Measurements from ENCODE around the gene HOMER2. TPM values are rescaled to one million over a fixed set of nuclear protein-coding genes. Genes with fewer than 3 reads are reported as not detected.

HOMER2 gene
- total RNA-seq, 1 experiment from 2014 or later: 8.8 TPM

GRCh38 chr15:82937712-82938058 lies 14.8 kb downstream of the HOMER2 start:
- TF ChIP-seq CTCF (IDR thresholded peaks at IDR 0.05; ENCODE audit: unreplicated experiment): no peak
- Mint-ChIP-seq H3K27me3 (ENCODE audit: insufficient read depth, unreplicated experiment) (no peaks in the 10 kb centered on the region), H3K9me3 (ENCODE audit: unreplicated experiment) (no peaks in the 10 kb centered on the region), H3K4me1 (ENCODE audit: insufficient read depth, unreplicated experiment) (peaks cover 14% of the 10 kb centered on the region), H3K27ac (ENCODE audit: low read depth, unreplicated experiment) (no peak overlapping the region), H3K4me3 (ENCODE audit: unreplicated experiment) (no peak overlapping the region), H3K36me3 (ENCODE audit: insufficient read depth, unreplicated experiment) (no peaks in the 10 kb centered on the region)
- ChIA-PET CTCF (no interaction called here), POLR2A (interaction anchor here (1.4 to 1.5 kb wide), 3 partner anchors 19 to 64 kb away, joined by 4 to 9 read pairs (median 4); partner anchors contain the start of gene RAMAC)
- intact Hi-C loops (cut with micrococcal nuclease): no loop called here
- no TSS peak for BruUV-seq (replicated peaks)
- DNase-seq (ENCODE audit: unreplicated experiment): no peak

DNA sequence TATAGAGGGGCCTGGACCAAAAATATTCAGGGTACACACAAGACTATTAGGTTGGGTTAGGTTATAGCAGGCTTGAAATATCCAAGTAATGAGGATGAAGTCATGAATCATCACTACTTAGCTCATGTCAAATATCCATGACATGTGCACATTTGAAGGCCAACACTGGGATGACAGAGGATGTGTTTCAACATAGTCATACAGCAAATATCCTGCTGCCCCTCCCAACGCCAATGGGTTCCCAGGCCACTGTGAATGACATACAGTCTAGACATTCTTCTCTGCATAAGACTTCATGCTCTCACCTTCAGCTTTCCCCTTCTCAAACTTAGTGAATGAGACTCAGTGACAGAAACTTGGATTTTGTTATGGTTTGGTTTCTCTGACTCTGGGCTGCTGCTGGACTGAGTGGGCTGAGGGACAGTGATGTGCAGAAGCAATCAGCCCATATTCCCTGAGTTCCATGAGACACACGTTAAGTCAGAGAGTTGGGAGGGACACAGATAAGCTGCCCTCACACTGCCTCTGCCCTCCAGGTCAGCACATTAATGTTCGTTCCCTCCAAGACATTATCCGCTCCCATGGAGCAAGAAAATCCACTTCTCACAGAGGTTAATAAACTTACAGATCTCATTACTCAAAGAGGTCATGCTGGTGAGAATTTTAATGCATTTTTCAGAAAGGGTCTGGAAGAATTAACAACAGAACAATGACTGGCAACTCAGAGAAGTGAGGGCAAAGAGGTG lies 15.4 kb downstream of the HOMER2 start:
- CTCF ChIA-PET: interaction anchor here (0.6 kb wide), 1 partner anchor 23 kb away, joined by 3 read pairs; no protein-coding TSS in a partner anchor
- peaks cover 9% of the 10 kb centered on the region for H3K4me1 Mint-ChIP-seq (ENCODE audit: insufficient read depth, unreplicated experiment)

DNA sequence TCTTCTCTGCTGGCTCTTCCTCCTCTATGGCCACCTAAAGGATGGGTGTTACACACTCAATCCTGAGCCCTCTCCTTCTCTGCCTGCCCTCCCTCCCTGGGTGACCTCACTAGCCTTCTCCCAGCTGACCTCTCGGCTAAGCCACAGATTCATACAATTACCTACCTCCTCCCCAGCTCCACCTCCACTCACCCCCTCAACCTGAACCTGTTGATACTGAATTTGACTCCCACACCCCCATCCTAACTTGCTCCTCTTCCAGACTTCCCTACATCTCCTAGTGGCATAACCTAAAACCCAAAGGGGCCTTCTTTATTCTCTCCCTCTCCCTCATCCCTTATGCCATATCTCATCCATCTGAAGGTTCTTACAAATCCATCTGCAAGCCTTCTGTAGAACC lies 17.1 kb downstream of the HOMER2 start:
- CTCF ChIA-PET: no interaction called here
- BruUV-seq (replicated peaks): no TSS peak
- H3K36me3 Mint-ChIP-seq (ENCODE audit: insufficient read depth, unreplicated experiment): no peaks in the 10 kb centered on the region
- POLR2A ChIA-PET: interaction anchor here (0.6 kb wide), 1 partner anchor 562 kb away, joined by 3 read pairs; no protein-coding TSS in a partner anchor
- H3K4me1 Mint-ChIP-seq (ENCODE audit: insufficient read depth, unreplicated experiment): no peaks in the 10 kb centered on the region
- TF ChIP-seq CTCF (IDR thresholded peaks at IDR 0.05; ENCODE audit: unreplicated experiment): no peak
- no peak overlapping the region for H3K27ac Mint-ChIP-seq (ENCODE audit: low read depth, unreplicated experiment)
- no peaks in the 10 kb centered on the region for H3K27me3 Mint-ChIP-seq (ENCODE audit: insufficient read depth, unreplicated experiment)
- DNase-seq (ENCODE audit: unreplicated experiment): no peak
- intact Hi-C loops (cut with micrococcal nuclease): no loop called here
- no peaks in the 10 kb centered on the region for H3K9me3 Mint-ChIP-seq (ENCODE audit: unreplicated experiment)
- no peak overlapping the region for H3K4me3 Mint-ChIP-seq (ENCODE audit: unreplicated experiment)

More for the DNA sequence above, 15.4 kb downstream of the HOMER2 start:
- intact Hi-C loops (cut with micrococcal nuclease): no loop called here
- no peak for TF ChIP-seq CTCF (IDR thresholded peaks at IDR 0.05; ENCODE audit: unreplicated experiment)
- H3K9me3 Mint-ChIP-seq (ENCODE audit: unreplicated experiment): no peaks in the 10 kb centered on the region
- no peak overlapping the region for H3K27ac Mint-ChIP-seq (ENCODE audit: low read depth, unreplicated experiment)
- no peaks in the 10 kb centered on the region for H3K36me3 Mint-ChIP-seq (ENCODE audit: insufficient read depth, unreplicated experiment)
- POLR2A ChIA-PET: interaction anchor here (0.9 to 1.5 kb wide), 4 partner anchors 20 to 76 kb away, joined by 3 to 9 read pairs (median 4); partner anchors contain the start of gene RAMAC
- no peaks in the 10 kb centered on the region for H3K27me3 Mint-ChIP-seq (ENCODE audit: insufficient read depth, unreplicated experiment)
- BruUV-seq (replicated peaks): no TSS peak
- H3K4me3 Mint-ChIP-seq (ENCODE audit: unreplicated experiment): no peak overlapping the region
- DNase-seq (ENCODE audit: unreplicated experiment): peak; percentile 44

- intact Hi-C loops (cut with micrococcal nuclease): no loop called here
- TF ChIP-seq CTCF (IDR thresholded peaks at IDR 0.05; ENCODE audit: unreplicated experiment): no peak
- Mint-ChIP-seq H3K9me3 (ENCODE audit: unreplicated experiment) (no peaks in the 10 kb centered on the region), H3K4me1 (ENCODE audit: insufficient read depth, unreplicated experiment) (no peaks in the 10 kb centered on the region), H3K4me3 (ENCODE audit: unreplicated experiment) (no peak overlapping the region), H3K27ac (ENCODE audit: low read depth, unreplicated experiment) (no peak overlapping the region), H3K27me3 (ENCODE audit: insufficient read depth, unreplicated experiment) (no peaks in the 10 kb centered on the region), H3K36me3 (ENCODE audit: insufficient read depth, unreplicated experiment) (no peaks in the 10 kb centered on the region)
- no peak for DNase-seq (ENCODE audit: unreplicated experiment)
- ChIA-PET CTCF (no interaction called here), POLR2A (interaction anchor here (0.8 kb wide), 1 partner anchor 52 kb away, joined by 3 read pairs; the partner anchor contains the start of gene RAMAC)
- BruUV-seq (replicated peaks): no TSS peak
Measured at GRCh38 chr15:82934100-82934880, 18.2 kb downstream of the HOMER2 start.
